Thyroid gland (tissue), 4 donors: Measurements from ENCODE around the gene PRIM1.

ENCODE experiments used
- POLR2A ChIP-seq, 2 donors: fragments of 450-650 bp; IDR thresholded peaks; one replicate each; pipeline ENCODE4 v1.6.1; 2017; ENCODE audit warnings: antibody characterized with exemption in 2 of 2, mild to moderate bottlenecking in 2 of 2, moderate library complexity in 1 of 2
- TF ChIP-seq, protein P1 (sequence below), 6 experiments: fragments of 200-600 bp in 3 of 6; fragments of 450-650 bp in 3 of 6; sonication (generic) in 3 of 6; IDR thresholded peaks; one replicate each; pipeline ENCODE4 v1.5.1; 2016 to 2019; ENCODE audit warnings: antibody characterized with exemption in 6 of 6, mild to moderate bottlenecking in 2 of 6, inconsistent platforms in 1 of 6, moderate library complexity in 1 of 6

DNA sequence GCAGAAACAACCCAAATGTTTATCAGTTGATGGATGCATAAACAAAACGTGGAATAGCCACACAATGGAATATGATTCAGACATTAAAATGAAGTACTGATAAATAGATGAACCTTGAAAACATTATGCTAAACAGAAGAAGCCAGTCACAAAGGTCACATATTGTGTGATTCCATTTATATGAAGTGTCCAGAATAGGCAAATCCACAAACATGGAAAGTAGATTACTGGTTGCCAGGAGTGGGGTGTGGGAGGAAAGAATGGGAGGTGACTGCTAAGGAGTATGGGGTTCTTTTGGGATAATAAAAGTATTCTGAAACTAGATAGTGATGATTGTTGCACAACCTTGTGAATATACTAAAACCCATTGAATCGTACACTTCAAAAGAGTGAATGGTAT lies 9.7 kb upstream of the PRIM1 start:
- TF ChIP-seq, protein P1, sequence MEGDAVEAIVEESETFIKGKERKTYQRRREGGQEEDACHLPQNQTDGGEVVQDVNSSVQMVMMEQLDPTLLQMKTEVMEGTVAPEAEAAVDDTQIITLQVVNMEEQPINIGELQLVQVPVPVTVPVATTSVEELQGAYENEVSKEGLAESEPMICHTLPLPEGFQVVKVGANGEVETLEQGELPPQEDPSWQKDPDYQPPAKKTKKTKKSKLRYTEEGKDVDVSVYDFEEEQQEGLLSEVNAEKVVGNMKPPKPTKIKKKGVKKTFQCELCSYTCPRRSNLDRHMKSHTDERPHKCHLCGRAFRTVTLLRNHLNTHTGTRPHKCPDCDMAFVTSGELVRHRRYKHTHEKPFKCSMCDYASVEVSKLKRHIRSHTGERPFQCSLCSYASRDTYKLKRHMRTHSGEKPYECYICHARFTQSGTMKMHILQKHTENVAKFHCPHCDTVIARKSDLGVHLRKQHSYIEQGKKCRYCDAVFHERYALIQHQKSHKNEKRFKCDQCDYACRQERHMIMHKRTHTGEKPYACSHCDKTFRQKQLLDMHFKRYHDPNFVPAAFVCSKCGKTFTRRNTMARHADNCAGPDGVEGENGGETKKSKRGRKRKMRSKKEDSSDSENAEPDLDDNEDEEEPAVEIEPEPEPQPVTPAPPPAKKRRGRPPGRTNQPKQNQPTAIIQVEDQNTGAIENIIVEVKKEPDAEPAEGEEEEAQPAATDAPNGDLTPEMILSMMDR (IDR thresholded peaks at IDR 0.05): no peak
- TF ChIP-seq POLR2A (IDR thresholded peaks at IDR 0.05): no peak
